ENCODE data around the gene MEGF6.

GRCh38 chr1:3603571-3604467, 7.5 kb downstream of the MEGF6 start:
- TF ChIP-seq TCF12 (IDR thresholded peaks at IDR 0.05; ENCODE audit: low read depth, low read length): no peak
- TF ChIP-seq EP300 (IDR thresholded peaks at IDR 0.05; ENCODE audit: borderline replicate concordance in 1 of 2, low read depth in 2 of 2, low read length in 2 of 2): no peak
- no peak for TF ChIP-seq SP1 (IDR thresholded peaks at IDR 0.05; ENCODE audit: low read depth, low read length)
- no peak for TF ChIP-seq CTCF (IDR thresholded peaks at IDR 0.05; ENCODE audit: control extremely low read depth in 1 of 3, insufficient read depth in 1 of 3, low read depth in 1 of 3, low read length in 3 of 3)
- no peak for TF ChIP-seq EZH2 (IDR thresholded peaks at IDR 0.05; ENCODE audit: low read depth, low read length, severe bottlenecking)
- TF ChIP-seq E2F6 (IDR thresholded peaks at IDR 0.05): no peak
- no peak for TF ChIP-seq POLR2A (IDR thresholded peaks at IDR 0.05; ENCODE audit: control extremely low read depth in 1 of 2, low read depth in 2 of 2, low read length in 2 of 2)
- no peak for TF ChIP-seq CHD1 (IDR thresholded peaks at IDR 0.05; ENCODE audit: low read depth, low read length)
- no peak for TF ChIP-seq CREB1 (IDR thresholded peaks at IDR 0.05)
- no peak for TF ChIP-seq BCL11A (IDR thresholded peaks at IDR 0.05; ENCODE audit: low read depth in 2 of 2, low read length in 2 of 2)

Measured in H1 (cell line).